ENCODE data around the gene ATP6V1G1. TPM values are rescaled to one million over a fixed set of nuclear protein-coding genes. Genes with fewer than 3 reads are reported as not detected.

The ATP6V1G1 gene
- total RNA-seq, 1 experiment from 2014 or later, result 119 TPM

DNA sequence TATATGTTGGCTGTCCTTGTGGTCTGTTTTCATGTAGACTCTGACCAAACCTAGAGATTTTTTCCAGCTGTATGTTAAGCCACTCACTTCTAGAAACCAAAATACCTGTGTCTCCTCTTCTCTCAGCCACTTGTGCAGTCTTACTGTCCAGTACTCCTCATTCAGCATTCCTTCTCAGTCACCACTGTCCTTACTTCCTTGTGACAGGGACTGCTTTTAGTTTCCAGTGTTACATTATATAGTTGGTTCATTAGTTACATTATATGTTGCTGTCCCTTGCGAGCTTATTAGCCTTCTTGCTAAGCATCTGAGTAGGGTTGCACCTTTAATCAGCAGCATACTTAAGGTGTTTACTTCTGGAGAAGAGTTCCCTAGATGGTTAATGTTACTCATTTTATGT lies 4.3 kb downstream of the ATP6V1G1 start:
- H3K9ac ChIP-seq (ENCODE audit: extremely low read depth, insufficient read length, low read length), result no peak overlapping the region
- TF ChIP-seq, protein P1, sequence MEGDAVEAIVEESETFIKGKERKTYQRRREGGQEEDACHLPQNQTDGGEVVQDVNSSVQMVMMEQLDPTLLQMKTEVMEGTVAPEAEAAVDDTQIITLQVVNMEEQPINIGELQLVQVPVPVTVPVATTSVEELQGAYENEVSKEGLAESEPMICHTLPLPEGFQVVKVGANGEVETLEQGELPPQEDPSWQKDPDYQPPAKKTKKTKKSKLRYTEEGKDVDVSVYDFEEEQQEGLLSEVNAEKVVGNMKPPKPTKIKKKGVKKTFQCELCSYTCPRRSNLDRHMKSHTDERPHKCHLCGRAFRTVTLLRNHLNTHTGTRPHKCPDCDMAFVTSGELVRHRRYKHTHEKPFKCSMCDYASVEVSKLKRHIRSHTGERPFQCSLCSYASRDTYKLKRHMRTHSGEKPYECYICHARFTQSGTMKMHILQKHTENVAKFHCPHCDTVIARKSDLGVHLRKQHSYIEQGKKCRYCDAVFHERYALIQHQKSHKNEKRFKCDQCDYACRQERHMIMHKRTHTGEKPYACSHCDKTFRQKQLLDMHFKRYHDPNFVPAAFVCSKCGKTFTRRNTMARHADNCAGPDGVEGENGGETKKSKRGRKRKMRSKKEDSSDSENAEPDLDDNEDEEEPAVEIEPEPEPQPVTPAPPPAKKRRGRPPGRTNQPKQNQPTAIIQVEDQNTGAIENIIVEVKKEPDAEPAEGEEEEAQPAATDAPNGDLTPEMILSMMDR (conservative IDR thresholded peaks at IDR 0.05), result no peak

More for the DNA sequence above, 4.3 kb downstream of the ATP6V1G1 start:
- H3K23me2 ChIP-seq (ENCODE audit: insufficient read length, low read depth, low read length, poor library complexity, severe bottlenecking), result peaks cover 13% of the 10 kb centered on the region
- no peak overlapping the region for H3K4ac ChIP-seq (ENCODE audit: low read depth, low read length)
- no peak overlapping the region for H3T11ph ChIP-seq (ENCODE audit: low read length)
- no peak overlapping the region for H2BK12ac ChIP-seq (ENCODE audit: insufficient read length, low read depth, low read length)
- H3K27ac Mint-ChIP-seq, result peak overlapping the region in 1 of 3 experiments; percentile 80; a peak in 2 of 7 replicates
- H2BK120ac ChIP-seq (ENCODE audit: low read depth, low read length, poor library complexity, severe bottlenecking), result no peak overlapping the region
- H2BK15ac ChIP-seq (ENCODE audit: low read depth, low read length), result no peak overlapping the region
- H4K8ac ChIP-seq (replicated peaks; ENCODE audit: insufficient read length, low read depth, low read length), result no peak overlapping the region
- H4K91ac ChIP-seq (ENCODE audit: insufficient read length, low read depth, low read length), result no peak overlapping the region
- H2BK5ac ChIP-seq (ENCODE audit: insufficient read length, low read length), result no peak overlapping the region
- H2AK5ac ChIP-seq (ENCODE audit: insufficient read length, low read length), result no peak overlapping the region
- H3K27ac ChIP-seq (ENCODE audit: insufficient read length, low read depth, low read length), result no peak overlapping the region
- peaks cover 3% of the 10 kb centered on the region for H4K20me1 ChIP-seq (ENCODE audit: control insufficient read depth, insufficient read depth, insufficient read length)
- peaks cover 3% of the 10 kb centered on the region; the same call in 1 of the 2 replicates for H3K4me1 ChIP-seq (ENCODE audit: insufficient read depth, low read length)
- no peak overlapping the region for H3K4me3 Mint-ChIP-seq
- peaks cover 47% of the 10 kb centered on the region for H3K79me2 ChIP-seq (ENCODE audit: insufficient read depth, low read length)
- peaks cover 47 to 60% (median 59%) of the 10 kb centered on the region in 3 experiments for H3K36me3 Mint-ChIP-seq (ENCODE audit: insufficient read depth in 1 of 3, low read depth in 3 of 3)
- no peak for DNase-seq
- no peak overlapping the region for H2BK20ac ChIP-seq (ENCODE audit: low read depth, low read length, poor library complexity, severe bottlenecking)
- H3K14ac ChIP-seq (ENCODE audit: insufficient read depth, low read length), result no peak overlapping the region
- no CpG with 5 or more reads among the region's 1 CpG for WGBS (ENCODE audit: extremely low coverage, insufficient read length, low lambda C conversion rate)
- H3K23ac ChIP-seq (ENCODE audit: insufficient read length, low read depth, low read length), result no peak overlapping the region
- H3K27me3 ChIP-seq (ENCODE audit: insufficient read depth, low read length), result no peaks in the 10 kb centered on the region
- no peak overlapping the region for H2AFZ ChIP-seq (ENCODE audit: low read length)
- H3K4me2 ChIP-seq (ENCODE audit: insufficient read depth, insufficient read length, low read length), result no peak overlapping the region
- no peak overlapping the region for H3K56ac ChIP-seq (ENCODE audit: insufficient read length, low read depth, low read length)
- no peak overlapping the region for H3K18ac ChIP-seq (ENCODE audit: insufficient read length, low read depth, low read length)
- peaks cover 22 to 24% of the 10 kb centered on the region in 2 experiments for H3K4me1 Mint-ChIP-seq
- H3K27me3 Mint-ChIP-seq (ENCODE audit: low read depth), result no peaks in the 10 kb centered on the region
- peaks cover 9% of the 10 kb centered on the region for H3K79me1 ChIP-seq (ENCODE audit: insufficient read depth, low read depth, low read length, poor library complexity, severe bottlenecking)
- H4K5ac ChIP-seq (ENCODE audit: insufficient read length, low read depth, low read length), result no peak overlapping the region
- H3K9me3 ChIP-seq (ENCODE audit: control insufficient read depth, low read depth, low read length), result no peaks in the 10 kb centered on the region
- H3K9me3 Mint-ChIP-seq, result peaks cover 2 to 3% of the 10 kb centered on the region in 2 experiments; a peak in 1 of 5 replicates
